H1 (cell line): ENCODE measurements around the gene ANKRD24. TPM values are rescaled to one million over a fixed set of nuclear protein-coding genes. Genes with fewer than 3 reads are reported as not detected.

Experiments used
- CTCF ChIA-PET: fragments of 300-600 bp; sonication (Branson Sonifier 250); formaldehyde crosslinking; loops from one replicate; lab custom pipeline; 2021; ENCODE audit not compliant: partially characterized antibody; lab: Charles Lee
- POLR2A ChIA-PET: fragments of 300-600 bp; sonication (Branson Sonifier 250); formaldehyde crosslinking; loops from one replicate; lab custom pipeline; 2021; ENCODE audit warnings: inconsistent platforms; ENCODE audit not compliant: partially characterized antibody; lab: Charles Lee
- DNase-seq, 2 experiments: peaks; one replicate each; pipeline versions ENCODE4 v3.0.0 to v3.0.0-alpha.2; 2010 to 2022; ENCODE audit warnings: low spot score in 2 of 2, low read depth in 1 of 2, mixed read lengths in 1 of 2
- FAIRE-seq: peaks from 2 replicates; lab custom pipeline; 2011; peaks lifted over from hg19 to GRCh38; lab: Jason Lieb, UNC
- H2AFZ ChIP-seq: 2 replicates; pipeline ENCODE4 v1.8.1; 2012; ENCODE audit warnings: low read length, inconsistent platforms
- H2AK5ac ChIP-seq: 2 replicates; pipeline ENCODE4 v1.6.1; 2013; ENCODE audit warnings: low read depth, low read length
- H2BK120ac ChIP-seq: replicated peaks from 2 replicates; pipeline ENCODE3; 2013; ENCODE audit warnings: low read depth, low read length, inconsistent platforms
- H2BK12ac ChIP-seq: 2 replicates; pipeline ENCODE4 v1.6.1; 2013; ENCODE audit warnings: low read depth, low read length
- H2BK15ac ChIP-seq: 2 replicates; pipeline ENCODE4 v1.6.1; 2013; ENCODE audit warnings: low read length
- H2BK20ac ChIP-seq: 2 replicates; pipeline ENCODE4 v1.6.1; 2013; ENCODE audit warnings: low read length
- H2BK5ac ChIP-seq: 2 replicates; pipeline ENCODE4 v1.6.1; 2013; ENCODE audit warnings: low read depth, low read length
- H3K14ac ChIP-seq: 2 replicates; pipeline ENCODE4 v1.6.1; 2013; ENCODE audit warnings: inconsistent platforms; ENCODE audit not compliant: insufficient read length
- H3K18ac ChIP-seq: 2 replicates; pipeline ENCODE4 v1.6.1; 2013; ENCODE audit warnings: low read length; ENCODE audit errors: extremely low read depth
- H3K23ac ChIP-seq: 2 replicates; pipeline ENCODE4 v1.6.1; 2013; ENCODE audit warnings: inconsistent platforms; ENCODE audit not compliant: insufficient read length
- H3K23me2 ChIP-seq: 2 replicates; pipeline ENCODE4 v1.6.1; 2013; ENCODE audit warnings: low read depth, low read length
- H3K27ac ChIP-seq: 2 replicates; pipeline ENCODE4 v1.6.1; 2011; ENCODE audit warnings: low read depth, low read length, inconsistent platforms
- H3K27me3 ChIP-seq, 4 experiments: replicated peaks in 1 of 4; 1 replicate in 1 of 4; 2 replicates in 3 of 4; pipeline versions ENCODE4 v1.6.1 to v1.8.1; 2011 to 2013; ENCODE audit warnings: low read length in 3 of 4, mild to moderate bottlenecking in 3 of 4, inconsistent platforms in 2 of 4, mixed read lengths in 2 of 4, moderate library complexity in 1 of 4; ENCODE audit not compliant: control insufficient read depth in 3 of 4, insufficient read depth in 3 of 4; ENCODE audit errors: extremely low read depth in 1 of 4
- H3K36me3 ChIP-seq, 4 experiments: 2 replicates each; pipeline versions ENCODE4 v1.6.1 to v1.8.1; 2011 to 2013; ENCODE audit warnings: mild to moderate bottlenecking in 4 of 4, low read length in 3 of 4, moderate library complexity in 2 of 4, control low read depth in 1 of 4, inconsistent platforms in 1 of 4; ENCODE audit not compliant: insufficient read depth in 4 of 4, control insufficient read depth in 2 of 4
- H3K4ac ChIP-seq: replicated peaks from 2 replicates; pipeline ENCODE3; 2013; ENCODE audit warnings: low read length, low read depth, mixed read lengths, inconsistent platforms; ENCODE audit not compliant: insufficient read length
- H3K4me1 ChIP-seq, 4 experiments: replicated peaks in 1 of 4; 1 replicate in 1 of 4; 2 replicates in 3 of 4; pipeline versions ENCODE4 v1.6.1 to v1.8.1; 2011 to 2013; ENCODE audit warnings: low read length in 3 of 4, inconsistent platforms in 2 of 4, mixed read lengths in 1 of 4; ENCODE audit not compliant: insufficient read depth in 4 of 4, control insufficient read depth in 3 of 4
- H3K4me2 ChIP-seq, 2 experiments: 2 replicates each; pipeline versions ENCODE4 v1.6.1 to v1.8.1; 2011 to 2013; ENCODE audit warnings: low read depth in 2 of 2, low read length in 2 of 2, control low read depth in 1 of 2, inconsistent platforms in 1 of 2, mild to moderate bottlenecking in 1 of 2; ENCODE audit not compliant: insufficient read depth in 1 of 2
- H3K4me3 ChIP-seq, 4 experiments: fragments of 200-600, 300-600 bp in 1 of 4; sonication (generic), shearing (Covaris generic), sonication (Bioruptor Twin) in 1 of 4; 2 replicates each; pipeline versions ENCODE4 v1.5.1 to v1.8.1; 2011 to 2016; ENCODE audit warnings: low read length in 4 of 4, low read depth in 3 of 4, control low read depth in 2 of 4, inconsistent platforms in 2 of 4, mild to moderate bottlenecking in 2 of 4, mixed read lengths in 1 of 4, moderate library complexity in 1 of 4; ENCODE audit not compliant: insufficient read depth in 2 of 4; ENCODE audit errors: extremely low read depth in 1 of 4
- H3K56ac ChIP-seq: replicated peaks from 2 replicates; pipeline ENCODE3; 2013; ENCODE audit warnings: low read depth, mild to moderate bottlenecking, mixed read lengths, low read length, inconsistent platforms; ENCODE audit not compliant: insufficient read length
- H3K79me1 ChIP-seq: 2 replicates; pipeline ENCODE4 v1.6.1; 2013; ENCODE audit warnings: low read depth, low read length, control low read depth
- H3K79me2 ChIP-seq, 2 experiments: 2 replicates each; pipeline versions ENCODE4 v1.6.1 to v1.8.1; 2012 to 2013; ENCODE audit warnings: low read length in 2 of 2, mild to moderate bottlenecking in 2 of 2, inconsistent platforms in 1 of 2; ENCODE audit not compliant: insufficient read depth in 2 of 2, control insufficient read depth in 1 of 2
- H3K9ac ChIP-seq, 4 experiments: replicated peaks in 1 of 4; 1 replicate in 1 of 4; 2 replicates in 3 of 4; pipeline versions ENCODE4 v1.6.1 to v1.8.1; 2011 to 2013; ENCODE audit warnings: low read depth in 3 of 4, low read length in 3 of 4, control low read depth in 2 of 4, mild to moderate bottlenecking in 2 of 4, moderate library complexity in 2 of 4, inconsistent platforms in 1 of 4; ENCODE audit errors: extremely low read depth in 1 of 4
- H3K9me3 ChIP-seq, 2 experiments: 2 replicates each; pipeline versions ENCODE4 v1.6.1 to v1.8.1; 2012 to 2013; ENCODE audit warnings: mild to moderate bottlenecking in 2 of 2, moderate library complexity in 2 of 2, control low read depth in 1 of 2, inconsistent platforms in 1 of 2, low read depth in 1 of 2, low read length in 1 of 2, mixed read lengths in 1 of 2; ENCODE audit not compliant: insufficient read depth in 2 of 2
- H4K20me1 ChIP-seq, 2 experiments: replicated peaks in 1 of 2; 2 replicates each; pipeline versions ENCODE3 to v1.8.1; 2011 to 2013; ENCODE audit warnings: inconsistent platforms in 2 of 2, low read length in 2 of 2, mild to moderate bottlenecking in 1 of 2; ENCODE audit not compliant: insufficient read depth in 2 of 2, control insufficient read depth in 1 of 2
- H4K5ac ChIP-seq: 2 replicates; pipeline ENCODE4 v1.6.1; 2013; ENCODE audit warnings: low read length, low read depth, mixed read lengths, inconsistent platforms; ENCODE audit not compliant: insufficient read length
- H4K8ac ChIP-seq: 2 replicates; pipeline ENCODE4 v1.8.0; 2013; ENCODE audit warnings: mild to moderate bottlenecking, moderate library complexity, low read length, inconsistent platforms; ENCODE audit not compliant: insufficient read depth; ENCODE audit errors: extremely low read depth
- H4K91ac ChIP-seq: replicated peaks from 2 replicates; pipeline ENCODE3; 2013; ENCODE audit warnings: low read length, mixed read lengths, inconsistent platforms; ENCODE audit not compliant: insufficient read length
- ASH2L ChIP-seq: fragments of 200-600, 300-600 bp; sonication (generic); IDR thresholded peaks from one replicate; pipeline ENCODE4 v1.7.1; 2017; ENCODE audit warnings: low read length
- BRCA1 ChIP-seq: IDR thresholded peaks from 2 replicates; pipeline ENCODE4 v1.6.1; 2012; ENCODE audit warnings: low read depth, low read length, improper control_type of control experiment
- KDM5A ChIP-seq: fragments of 200-600 bp; IDR thresholded peaks from 2 replicates; pipeline ENCODE4 v1.7.1; 2012; ENCODE audit warnings: mild to moderate bottlenecking, low read length, inconsistent platforms, mixed read lengths
- RAD21 ChIP-seq, 2 experiments: IDR thresholded peaks in 1 of 2; conservative IDR thresholded peaks in 1 of 2; 2 replicates each; pipeline ENCODE4 v1.6.1; 2011; ENCODE audit warnings: low read depth in 2 of 2, low read length in 2 of 2, improper control_type of control experiment in 1 of 2, inconsistent platforms in 1 of 2, mild to moderate bottlenecking in 1 of 2, moderate library complexity in 1 of 2
- SP1 ChIP-seq: IDR thresholded peaks from 2 replicates; pipeline ENCODE4 v1.6.1; 2011; ENCODE audit warnings: low read depth, low read length
- WGBS, 2 experiments: shearing (Covaris generic) in 1 of 2; methylation state at CpG; one replicate each; pipeline versions ENCODE4 v1.1.6 to v1.1.7; 2013 to 2015; ENCODE audit warnings: low lambda C conversion rate in 2 of 2, mixed read lengths in 2 of 2, inconsistent platforms in 1 of 2, low coverage in 1 of 2, missing lambda C conversion rate in 1 of 2; ENCODE audit not compliant: insufficient replicate concordance in 2 of 2, insufficient coverage in 1 of 2, insufficient read length in 1 of 2; ENCODE audit errors: extremely low coverage in 1 of 2, missing lambda C conversion rate in 1 of 2; 5-methylcytosine and 5-hydroxymethylcytosine counted together
- polyA plus RNA-seq, 7 experiments: library from polyadenylated mRNA; depleted of rRNA in 3 of 7; stranded (reverse) in 5 of 7; unstranded in 2 of 7; fragments of >200 nt in 5 of 7; fragments of 200-250 nt in 2 of 7; gene quantifications; 1 replicate in 5 of 7; 2 replicates in 1 of 7; 4 replicates in 1 of 7; pipeline versions ENCODE4 v1.2.1 to v1.2.3, GENCODE V29; 2011 to 2013; ENCODE audit warnings: missing spikeins in 2 of 7, mixed read lengths in 2 of 7
- total RNA-seq: library from RNA; stranded (reverse); fragmentation: NEBNext Ultra II Directional; extraction: Animal tissue kit (Norgen Biotek cat#: 25700); gene quantifications from 2 replicates; pipeline ENCODE4 v1.2.1, GENCODE V29; 2021

The ANKRD24 gene
- total and polyA plus RNA-seq, 2 of the 8 experiments (the other 6 are each of a cell fraction or from before 2014, with no cell fraction given) = 7.6 to 14.1 TPM

- no peak overlapping the region for H4K8ac ChIP-seq
- no peak overlapping the region for H3K4me3 ChIP-seq
- H3K27me3 ChIP-seq = no peaks in the 10 kb centered on the region
- no peak overlapping the region for H3K4me2 ChIP-seq
- no peak overlapping the region for H3K14ac ChIP-seq
- H2BK15ac ChIP-seq = no peak overlapping the region
- no peaks in the 10 kb centered on the region for H3K4me1 ChIP-seq
- H4K5ac ChIP-seq = no peak overlapping the region
- peaks cover 0 to 7% (median 2%) of the 10 kb centered on the region in 4 experiments; a peak in 4 of 8 replicates for H3K36me3 ChIP-seq
- ChIA-PET CTCF (interaction anchor here (1.2 to 2.0 kb wide), 3 partner anchors 10 to 51 kb away, joined by 3 to 7 read pairs (median 4); no protein-coding TSS in a partner anchor), POLR2A (interaction anchor here (0.9 to 2.4 kb wide), 4 partner anchors 8 to 267 kb away, joined by 3 to 6 read pairs (median 4); no protein-coding TSS in a partner anchor)
- DNase-seq (no peak), FAIRE-seq (no peak)
- no peaks in the 10 kb centered on the region for H3K23me2 ChIP-seq
- no peaks in the 10 kb centered on the region for H3K79me2 ChIP-seq
- no peak overlapping the region for H3K27ac ChIP-seq
- H4K20me1 ChIP-seq = peaks cover 2% of the 10 kb centered on the region in 2 experiments
- 95% methylated on average over 51 of the region's 81 CpGs; no CpG with 5 or more reads in 1 of the 2 experiments for WGBS, 2 experiments
- H3K9ac ChIP-seq = no peak overlapping the region
- H3K56ac ChIP-seq = no peak overlapping the region
- TF ChIP-seq SP1 = no peak
- no peak for TF ChIP-seq ASH2L
- no peak for TF ChIP-seq KDM5A
- TF ChIP-seq BRCA1 = no peak
- no peak for TF ChIP-seq RAD21 (IDR thresholded peaks at IDR 0.05 in 1 of 2, conservative IDR thresholded peaks at IDR 0.05 in 1 of 2; ENCODE audit: low read depth in 2 of 2, low read length in 2 of 2)
- H2BK5ac ChIP-seq = no peak overlapping the region
- no peak overlapping the region for H2AFZ ChIP-seq
- no peak overlapping the region for H3K18ac ChIP-seq
- H3K23ac ChIP-seq = no peak overlapping the region
- no peak overlapping the region for H3K4ac ChIP-seq
- no peak overlapping the region for H2AK5ac ChIP-seq
- no peak overlapping the region for H2BK12ac ChIP-seq
- no peak overlapping the region for H2BK20ac ChIP-seq
- peaks cover 0 to 2% of the 10 kb centered on the region in 2 experiments; a peak in 1 of 4 replicates for H3K9me3 ChIP-seq
- H4K91ac ChIP-seq = no peak overlapping the region
- H3K79me1 ChIP-seq = no peaks in the 10 kb centered on the region
- no peak overlapping the region for H2BK120ac ChIP-seq
Observed at GRCh38 chr19:4217429-4218264, 35.2 kb downstream of the ANKRD24 start.
